ENCODE results near the gene RELCH.

RELCH gene

GRCh38 chr18:62250475-62250874, 63.4 kb downstream of the RELCH start:
- no peak for DNase-seq

DNA sequence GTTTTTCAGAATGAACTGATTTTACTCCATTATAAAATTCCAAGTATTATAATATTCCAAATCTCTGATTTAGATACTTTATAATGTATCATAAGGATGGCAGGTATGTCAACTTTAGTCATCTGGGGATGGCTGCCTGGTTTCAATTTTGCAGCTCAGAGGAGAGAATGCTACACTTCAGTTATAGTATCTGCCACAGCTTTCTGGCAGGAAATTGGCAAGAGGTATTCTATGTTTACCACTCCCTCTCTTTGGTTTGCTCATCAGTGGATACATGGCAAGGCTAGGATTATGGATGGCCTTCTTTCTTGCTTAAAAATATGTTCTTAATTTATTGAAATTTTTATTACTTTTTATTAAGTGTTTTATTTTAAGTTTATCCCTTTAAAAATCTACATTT, 71.0 kb downstream of the RELCH start:
- no peak for DNase-seq

- no peak for DNase-seq
Observed at GRCh38 chr18:62258616-62259015, 71.6 kb downstream of the RELCH start.

GRCh38 chr18:62262061-62262460, 75.0 kb downstream of the RELCH start:
- no peak for DNase-seq

- no peak for DNase-seq
Observed at GRCh38 chr18:62264984-62265383, 77.9 kb downstream of the RELCH start.

DNA sequence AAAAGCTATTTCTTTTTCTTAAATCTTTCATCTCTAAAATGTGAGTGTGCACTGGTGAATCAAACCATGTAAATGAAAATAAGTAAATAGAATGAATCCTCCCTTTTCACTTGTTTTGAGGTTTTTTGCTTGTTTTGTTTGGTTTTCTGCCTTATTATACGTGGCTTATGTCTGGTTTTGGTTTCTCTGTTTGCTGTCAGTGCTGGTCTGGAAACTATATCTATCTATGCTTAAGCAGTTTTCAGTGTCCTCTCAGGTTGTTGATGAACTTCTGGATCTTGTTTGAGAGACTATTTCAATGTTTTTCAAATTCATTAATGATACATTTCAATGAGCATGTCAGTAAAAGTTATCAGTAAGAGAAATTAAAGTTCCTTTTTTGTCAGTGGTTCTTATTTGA, 90.0 kb downstream of the RELCH start:
- no peak for DNase-seq

GRCh38 chr18:62279561-62279960, 92.5 kb downstream of the RELCH start:
- DNase-seq: no peak

DNA sequence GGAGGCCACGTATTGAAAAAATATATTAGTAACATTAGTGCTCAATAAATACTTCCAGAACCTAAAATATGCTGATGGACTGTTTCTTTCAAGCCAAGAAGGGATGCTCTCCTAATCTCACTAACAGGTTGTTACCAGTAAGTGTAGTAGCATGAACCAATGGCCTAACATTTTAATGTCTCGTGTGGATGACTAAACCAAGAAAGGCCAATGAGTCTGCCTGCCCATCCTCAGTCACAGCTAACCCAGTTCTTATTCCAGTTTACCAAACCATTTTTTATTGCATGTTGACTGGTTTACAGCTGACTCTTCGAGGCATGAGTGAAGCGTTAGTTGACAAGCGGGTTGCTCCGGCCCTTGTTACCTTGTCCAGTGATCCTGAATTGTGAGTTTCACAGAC, 93.0 kb downstream of the RELCH start:
- no peak for DNase-seq

GRCh38 chr18:62280786-62281185, 93.7 kb downstream of the RELCH start:
- DNase-seq: no peak

DNA sequence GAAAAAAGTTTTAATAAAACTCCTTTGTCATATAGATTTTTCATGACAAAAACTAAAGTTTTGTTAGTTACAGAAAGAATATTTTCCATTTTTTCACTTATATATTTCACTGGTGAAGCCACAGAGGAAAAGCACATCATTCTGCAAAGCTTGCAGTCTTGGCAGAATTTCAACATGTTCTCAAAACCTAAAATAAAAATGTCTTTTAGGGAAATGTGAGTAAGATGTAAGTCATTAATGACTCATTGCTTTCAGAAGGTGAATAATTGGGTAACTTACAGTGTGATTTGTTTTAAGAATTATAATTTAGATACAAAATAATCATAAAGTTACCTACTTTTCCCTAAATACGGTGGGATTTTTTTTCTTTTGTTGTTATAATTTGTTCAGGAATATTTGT, 94.6 kb downstream of the RELCH start:
- DNase-seq: peak; percentile 4

DNA sequence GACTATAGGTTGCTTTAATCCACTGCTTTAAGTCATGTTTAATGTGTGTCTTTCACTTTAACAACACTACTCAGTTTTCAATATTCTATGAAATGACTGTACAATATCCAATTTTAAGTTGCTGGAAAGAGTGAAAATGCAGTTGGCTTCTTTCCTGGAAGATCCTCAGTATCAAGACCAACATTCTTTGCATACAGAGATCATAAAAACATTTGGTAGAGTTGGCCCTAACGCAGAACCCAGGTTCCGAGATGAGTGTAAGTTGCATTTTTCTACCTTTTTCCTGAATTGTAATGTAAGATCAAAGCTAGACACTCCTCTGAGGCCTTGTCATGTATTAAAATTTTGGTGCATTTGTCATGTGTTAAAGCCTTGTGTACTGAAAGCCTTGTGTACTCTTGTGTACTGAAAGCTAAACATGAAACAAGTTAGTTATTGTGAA, 95.2 kb downstream of the RELCH start:
- no peak for DNase-seq

DNA sequence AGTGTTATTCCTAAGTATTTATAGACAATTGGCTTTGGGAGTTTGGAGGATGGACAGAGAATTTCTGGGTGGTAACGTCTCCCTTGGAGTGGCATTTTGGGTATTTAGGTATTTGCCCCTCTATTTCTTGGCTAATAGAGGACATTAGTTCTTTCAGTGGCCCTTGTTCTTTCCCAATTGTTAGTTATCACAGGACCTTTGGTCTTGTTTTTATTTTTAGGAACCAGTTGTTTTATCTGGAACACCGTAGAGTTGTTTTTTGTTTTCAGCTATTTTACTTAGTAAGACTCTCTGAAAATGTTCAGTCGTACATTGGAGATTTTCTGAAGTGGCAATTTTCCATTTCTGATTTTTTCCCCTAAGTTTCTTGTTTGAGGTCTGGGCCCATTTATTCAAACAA, 97.6 kb downstream of the RELCH start:
- DNase-seq: no peak

- no peak for DNase-seq
Observed at GRCh38 chr18:62285281-62285680, 98.2 kb downstream of the RELCH start.

DNA sequence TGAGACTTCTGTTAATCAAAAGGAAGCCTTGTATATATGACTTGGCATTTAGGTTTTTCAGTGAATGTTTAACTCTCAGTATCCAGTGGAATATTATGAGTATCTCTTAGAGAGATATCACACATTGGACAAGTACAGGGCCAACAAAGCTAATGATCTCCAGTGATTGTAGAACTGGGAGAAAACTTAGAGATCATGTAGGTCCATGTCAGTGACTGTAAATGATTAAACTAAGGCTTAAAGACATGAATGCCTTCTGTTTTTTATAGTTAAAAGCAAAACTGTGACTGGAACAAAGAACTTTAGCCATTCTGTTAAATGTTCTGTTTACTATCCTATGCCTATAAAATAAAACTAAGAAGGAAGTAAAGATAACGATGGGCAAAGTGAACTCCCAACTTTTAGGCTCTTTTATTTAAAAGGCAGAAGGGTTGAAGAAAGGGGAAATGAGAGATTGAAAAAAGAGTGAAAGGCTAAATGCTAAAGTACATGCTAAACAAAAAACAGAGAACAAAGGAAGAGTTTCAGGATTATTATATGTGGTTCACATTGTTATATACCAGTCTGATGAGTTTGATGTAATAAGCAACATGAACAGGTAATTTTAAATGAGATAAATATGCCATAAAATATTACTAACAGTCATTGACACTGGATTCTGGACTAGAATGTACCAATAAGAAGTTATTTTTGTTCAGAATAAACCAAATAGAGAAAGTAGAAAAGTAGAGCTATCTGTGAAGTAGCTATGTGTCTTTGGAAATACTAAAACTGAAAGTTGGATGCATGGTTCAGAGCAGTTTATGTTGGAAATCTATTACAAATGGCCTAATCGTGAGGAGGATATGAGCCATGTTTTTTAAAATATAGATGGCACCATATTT, 101.0 kb downstream of the RELCH start:
- no peak for DNase-seq

- peak; percentile 88 for DNase-seq
Observed at GRCh38 chr18:62288665-62289008, 101.6 kb downstream of the RELCH start.

GRCh38 chr18:62289047-62289446, 102.0 kb downstream of the RELCH start:
- DNase-seq: no peak

- DNase-seq: no peak
Observed at GRCh38 chr18:62294073-62294472, 107.0 kb downstream of the RELCH start.

DNA sequence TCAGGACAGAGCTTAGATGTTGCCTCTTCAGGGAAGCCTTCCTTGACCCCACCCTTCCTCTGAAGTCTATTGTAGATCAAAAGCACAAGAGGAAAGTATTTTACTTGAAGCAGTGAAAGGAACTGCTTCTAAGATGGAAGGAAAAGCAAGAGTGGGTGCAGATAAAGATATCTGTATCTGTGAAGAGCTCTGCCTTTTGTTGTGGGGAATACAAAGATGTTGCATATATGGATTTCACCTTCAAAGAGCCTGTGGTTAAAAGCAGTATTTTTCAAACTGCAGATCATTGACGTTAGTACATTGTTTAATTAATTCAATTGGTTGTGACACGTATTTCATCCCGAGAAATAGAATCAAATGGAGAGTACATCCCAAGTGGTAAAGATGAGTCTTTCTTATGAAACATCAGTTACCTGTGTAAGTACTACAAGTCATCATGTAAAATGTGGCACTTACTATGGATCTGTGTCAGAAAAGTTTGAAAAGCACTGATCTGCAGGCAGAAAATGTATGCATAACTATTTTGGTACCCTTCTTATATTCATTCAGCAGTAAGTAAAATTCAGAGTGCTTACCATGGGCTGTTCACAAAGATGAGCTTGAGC, 113.4 kb downstream of the RELCH start:
- DNase-seq: no peak

DNA sequence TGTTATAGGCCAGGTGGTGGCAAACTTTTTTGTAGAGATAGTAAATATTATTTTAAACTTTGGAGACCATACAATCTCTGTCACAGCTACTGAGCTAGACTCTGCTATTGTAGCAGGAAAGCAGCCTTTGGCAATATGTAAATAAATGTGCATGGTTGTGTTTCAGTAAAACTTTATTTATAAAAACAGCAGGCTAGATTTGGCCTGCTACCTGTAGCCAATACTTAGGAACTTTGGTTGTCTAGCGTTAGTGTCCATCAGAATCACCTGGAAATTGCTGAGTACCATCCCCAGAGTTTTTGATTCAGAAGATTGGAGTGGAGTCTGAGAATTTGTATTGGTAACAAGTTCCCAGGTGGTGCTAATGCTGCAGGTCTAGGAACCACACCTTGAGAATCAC, 114.3 kb downstream of the RELCH start:
- DNase-seq: no peak

DNA sequence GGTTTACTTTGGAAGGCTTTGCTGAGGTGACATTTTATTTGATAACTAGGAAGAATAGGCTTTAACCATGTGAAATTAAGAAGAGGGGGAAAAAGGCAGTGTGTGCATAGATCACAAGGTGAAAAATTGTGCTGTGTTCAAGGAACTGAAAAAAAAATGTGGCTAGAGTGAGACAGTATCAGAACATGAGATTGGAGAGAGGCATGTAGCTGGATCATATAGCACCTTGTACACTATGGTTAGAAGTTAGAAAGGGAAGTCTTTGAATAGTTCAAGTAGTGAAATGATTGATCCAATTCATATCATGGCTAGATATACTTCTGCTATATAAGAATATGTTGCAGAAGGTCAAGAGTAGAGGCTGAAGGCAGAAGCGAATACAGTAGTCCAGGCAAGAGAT, 125.8 kb downstream of the RELCH start:
- DNase-seq: no peak

DNA sequence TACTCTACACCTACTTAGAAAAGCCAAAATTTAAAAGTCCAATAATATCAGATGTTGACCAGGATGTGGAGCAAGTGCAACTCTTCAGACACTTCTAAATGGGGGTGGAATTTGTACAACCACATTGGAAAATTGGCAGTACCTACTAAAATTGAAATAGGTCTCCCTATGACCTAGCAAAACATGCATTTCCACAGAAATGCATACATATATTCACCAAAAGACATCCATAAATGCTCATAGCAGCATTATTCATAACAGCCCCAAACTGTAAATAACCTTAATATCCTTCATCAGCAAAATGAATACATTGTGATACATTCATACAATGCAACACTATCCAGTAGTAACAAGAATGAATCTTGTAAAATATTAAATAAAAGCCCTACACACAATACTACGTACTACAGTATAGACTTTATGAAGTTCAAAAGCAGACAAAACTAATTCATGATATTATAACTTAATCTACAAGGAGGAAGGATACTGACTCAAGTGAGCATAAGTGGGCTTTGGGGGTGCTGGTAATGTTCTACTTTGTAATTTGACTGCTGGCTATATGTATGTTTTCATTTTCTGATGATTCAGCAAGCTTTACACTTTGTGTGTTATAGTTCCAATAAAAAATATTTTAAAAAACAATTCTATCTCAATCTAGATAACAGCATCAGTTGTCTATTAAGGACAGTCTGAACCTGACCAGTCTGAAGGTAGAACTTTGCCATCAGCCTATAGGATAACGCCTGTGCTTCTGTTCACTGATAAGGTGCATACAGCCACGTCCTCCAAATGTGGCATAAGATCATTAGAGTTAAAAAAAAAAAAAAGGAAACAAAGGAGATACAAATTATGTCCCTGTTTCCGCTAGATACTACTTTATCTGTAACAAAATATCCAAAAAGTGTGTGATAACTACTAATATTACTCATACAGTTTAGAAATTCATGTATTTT, 131.4 kb downstream of the RELCH start:
- DNase-seq: no peak

- DNase-seq: no peak
Observed at GRCh38 chr18:62321201-62321600, 134.1 kb downstream of the RELCH start.

DNA sequence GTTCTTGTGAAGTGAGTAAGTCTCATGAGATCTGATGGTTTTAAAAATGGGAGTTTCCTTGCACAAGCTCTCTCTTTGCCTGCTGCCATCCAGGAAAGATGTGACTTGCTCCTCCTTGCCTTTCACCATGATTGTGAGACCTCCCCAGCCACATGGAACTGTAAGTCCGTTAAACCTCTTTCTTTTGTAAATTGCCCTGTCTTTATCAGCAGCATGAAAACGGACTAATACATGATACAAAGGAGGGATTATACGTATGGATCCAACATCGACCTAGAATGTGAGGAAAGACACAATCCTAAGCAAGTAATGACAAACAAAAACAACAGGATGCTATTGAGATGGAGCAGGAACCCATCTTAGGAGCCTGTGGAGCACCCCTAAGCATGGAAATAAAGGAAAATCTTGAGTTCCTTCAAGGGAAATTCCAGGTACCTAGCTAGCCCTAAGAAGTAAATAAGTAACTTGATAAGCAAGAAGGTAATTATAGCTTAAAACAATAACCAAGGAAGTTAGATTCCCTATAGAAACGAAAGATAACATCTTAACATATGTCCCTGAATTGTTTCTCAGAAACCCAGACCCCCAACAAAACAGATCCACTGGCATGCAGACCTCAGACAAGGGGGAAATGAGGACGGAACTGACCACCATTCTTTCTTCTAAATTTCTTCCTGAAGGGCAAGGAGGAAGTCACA, 136.6 kb downstream of the RELCH start:
- no peak for DNase-seq
